HG02642 (cell line): ENCODE measurements around the gene S100A8.
"Not testable (repeated sequence)": the region's sequence is repeated elsewhere in the genome, so short reads cannot be mapped to it uniquely, and the experiment has no call there.

ENCODE experiments used
- ATAC-seq: cut with Tn5 transposase; IDR thresholded peaks from one replicate; pipeline ENCODE4 v1.9.1; 2021; ENCODE audit warnings: mild to moderate bottlenecking; ENCODE audit not compliant: unreplicated experiment, poor library complexity

The S100A8 gene

DNA sequence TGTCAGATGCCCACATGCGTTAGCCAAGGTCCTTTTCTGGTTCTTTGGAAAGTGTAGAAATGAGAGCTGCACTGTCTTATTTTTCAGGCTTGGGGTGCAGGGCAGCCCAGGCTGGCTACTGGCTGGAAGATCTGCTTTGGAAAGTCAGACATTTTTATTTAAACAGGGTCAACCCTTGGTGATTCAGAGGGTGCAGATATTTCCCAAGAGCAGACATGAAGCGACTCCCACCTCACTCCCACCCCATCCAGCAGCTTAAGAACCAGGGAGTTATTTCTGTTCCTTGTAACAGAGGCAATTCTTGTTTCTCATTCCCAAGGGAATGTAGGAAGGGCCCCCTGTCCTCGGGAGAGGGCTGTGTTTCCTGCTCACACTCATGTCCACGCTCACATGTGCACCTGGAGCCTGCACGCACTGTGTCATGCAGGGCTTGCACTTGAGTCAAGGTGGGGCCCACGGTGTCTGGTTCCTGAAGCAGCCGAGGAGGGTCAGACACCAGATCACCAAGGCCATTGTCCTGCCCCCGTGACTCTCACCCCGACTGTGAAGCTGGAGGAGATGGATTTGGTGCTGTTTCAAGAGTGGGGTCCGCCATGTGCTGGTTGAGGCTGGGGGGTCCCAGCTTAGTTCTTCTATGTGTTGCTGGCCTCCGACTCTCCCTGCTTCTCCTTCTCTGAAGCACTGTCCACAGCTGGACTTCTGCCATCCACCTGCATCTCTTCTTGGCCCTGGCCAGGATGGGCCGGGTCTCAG, 26.4 kb upstream of the S100A8 start:
- no peak for ATAC-seq

DNA sequence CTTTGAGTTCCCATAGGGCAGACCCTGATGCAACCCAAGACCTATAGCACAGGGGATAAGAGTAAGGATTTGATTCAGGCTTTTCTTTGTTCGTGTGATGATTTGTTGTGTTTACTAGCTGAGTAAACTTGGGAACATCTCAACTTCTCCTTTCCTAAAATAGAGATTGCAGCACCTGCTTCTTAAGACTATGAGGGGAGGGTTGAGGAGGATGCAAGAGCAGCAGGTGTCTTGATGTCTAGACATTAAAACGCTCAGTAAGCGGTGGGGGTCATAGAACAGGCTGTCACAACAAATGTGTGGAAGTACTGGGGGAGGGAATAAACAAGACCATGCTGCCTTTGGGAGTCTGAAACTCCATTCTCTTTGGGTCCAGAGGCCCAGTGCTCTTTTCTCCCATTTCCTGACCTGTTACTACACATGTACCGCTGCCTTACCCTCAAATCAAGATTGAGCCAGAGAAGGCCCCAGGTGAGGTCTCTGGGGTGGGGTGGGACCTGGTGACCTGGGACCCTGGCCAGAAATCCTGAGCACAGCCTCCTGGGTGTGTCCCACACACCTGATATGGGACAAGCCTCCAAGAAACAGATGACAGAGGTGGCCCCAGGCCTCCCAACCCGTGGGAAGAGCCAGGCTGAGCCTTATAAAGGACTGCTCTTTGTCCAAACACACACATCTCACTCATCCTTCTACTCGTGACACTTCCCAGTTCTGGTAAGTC, 25.1 kb upstream of the S100A8 start, which contains the start of gene S100A7A:
S100A7A (plus strand) TSS at position 671 of the 721 bp plus-strand sequence. CDS start 1,563 bp downstream, outside the sequence.
- ATAC-seq = no peak

DNA sequence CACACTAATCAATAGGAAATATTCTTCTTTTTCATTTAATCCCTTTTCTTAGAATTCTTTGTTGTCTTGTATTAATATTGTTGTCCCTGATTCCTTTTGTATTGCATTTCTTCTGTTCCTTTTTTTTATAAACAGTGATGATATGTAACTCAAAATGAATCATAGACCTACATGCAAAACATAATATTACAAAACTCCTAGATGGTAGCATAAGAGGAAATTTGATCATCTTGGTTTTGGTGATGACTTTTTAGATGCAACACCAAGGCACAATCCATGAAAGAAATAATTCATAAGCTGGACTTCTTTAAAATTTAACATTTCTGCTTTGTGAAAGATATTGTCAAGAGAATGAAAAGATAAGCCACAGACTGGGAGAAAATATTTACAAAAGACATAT, 23.1 kb upstream of the S100A8 start:
- not testable (repeated sequence) for ATAC-seq

DNA sequence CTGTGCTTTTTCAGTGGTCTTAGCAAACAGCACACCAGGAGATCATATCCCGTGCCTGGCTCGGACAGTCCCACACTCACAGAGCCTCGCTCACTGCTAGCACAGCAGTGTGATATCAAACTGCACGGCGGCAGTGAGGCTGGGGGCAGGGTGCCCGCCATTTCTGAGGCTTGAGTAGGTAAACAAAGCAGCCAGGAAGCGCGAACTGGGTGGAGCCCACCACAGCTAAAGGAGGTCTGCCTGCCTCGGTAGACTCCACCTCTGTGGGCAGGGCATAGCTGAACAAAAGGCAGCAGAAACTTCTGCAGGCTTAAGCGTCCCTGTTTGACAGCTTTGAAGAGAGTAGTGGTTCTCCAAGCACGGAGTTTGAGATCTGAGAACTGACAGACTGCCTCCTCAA, 16.4 kb upstream of the S100A8 start:
- ATAC-seq = not testable (repeated sequence)

DNA sequence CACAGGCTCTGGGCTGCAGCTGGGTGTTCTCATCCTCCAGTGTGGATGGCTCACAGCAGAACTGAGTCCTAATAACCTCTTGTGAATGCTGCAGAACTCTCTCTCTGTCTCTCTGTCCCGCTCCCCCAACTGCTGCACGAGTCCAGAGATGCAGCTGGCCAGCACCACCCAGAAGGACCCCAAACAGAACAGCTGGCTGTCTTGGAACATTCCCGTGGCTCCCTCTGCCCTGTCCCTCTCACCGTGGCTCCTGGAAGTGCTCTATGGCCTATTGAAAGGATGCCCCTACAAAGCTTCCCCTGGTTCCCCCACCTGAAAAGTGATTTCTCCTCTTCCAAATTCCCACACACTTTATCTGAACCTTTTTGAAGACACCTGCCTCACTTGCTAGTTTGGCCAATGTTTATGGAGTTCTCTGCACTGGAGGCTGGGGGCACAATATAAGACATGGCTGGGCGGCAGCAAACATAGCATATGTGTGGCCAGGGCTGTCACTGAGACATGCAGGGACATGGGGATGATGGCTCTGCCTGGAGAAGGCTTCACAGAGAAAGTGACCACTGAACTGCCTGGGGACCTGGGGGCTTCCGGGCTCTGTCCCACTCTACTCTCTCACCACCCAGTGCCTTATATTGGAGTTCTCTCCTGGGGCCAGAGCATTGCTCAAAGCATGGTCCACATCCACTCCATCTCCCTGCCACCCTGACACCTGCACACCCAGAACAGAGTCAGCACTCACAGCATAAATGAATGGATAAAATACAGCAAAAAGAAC, 15.1 kb upstream of the S100A8 start:
- not testable (repeated sequence) for ATAC-seq

DNA sequence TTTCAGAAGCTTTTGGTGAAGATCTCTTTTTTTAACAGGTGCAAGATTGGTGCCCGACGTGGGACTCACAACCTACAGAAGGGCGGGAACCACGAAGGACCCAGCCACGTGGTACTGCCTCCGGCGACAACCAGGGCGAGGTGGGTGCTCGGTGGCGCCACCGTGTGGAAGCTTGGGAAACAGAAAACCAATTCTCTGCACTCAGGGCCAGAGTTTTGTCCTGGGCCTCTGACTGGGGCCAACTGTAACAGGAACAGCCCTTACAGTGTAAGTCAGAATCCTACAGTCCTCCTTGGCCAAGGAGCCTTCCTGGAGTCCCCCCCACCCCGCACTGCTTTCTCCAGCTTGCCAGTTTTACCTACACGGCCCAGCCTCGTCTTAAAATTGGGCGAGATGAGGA, 13.9 kb upstream of the S100A8 start:
- ATAC-seq = no peak

DNA sequence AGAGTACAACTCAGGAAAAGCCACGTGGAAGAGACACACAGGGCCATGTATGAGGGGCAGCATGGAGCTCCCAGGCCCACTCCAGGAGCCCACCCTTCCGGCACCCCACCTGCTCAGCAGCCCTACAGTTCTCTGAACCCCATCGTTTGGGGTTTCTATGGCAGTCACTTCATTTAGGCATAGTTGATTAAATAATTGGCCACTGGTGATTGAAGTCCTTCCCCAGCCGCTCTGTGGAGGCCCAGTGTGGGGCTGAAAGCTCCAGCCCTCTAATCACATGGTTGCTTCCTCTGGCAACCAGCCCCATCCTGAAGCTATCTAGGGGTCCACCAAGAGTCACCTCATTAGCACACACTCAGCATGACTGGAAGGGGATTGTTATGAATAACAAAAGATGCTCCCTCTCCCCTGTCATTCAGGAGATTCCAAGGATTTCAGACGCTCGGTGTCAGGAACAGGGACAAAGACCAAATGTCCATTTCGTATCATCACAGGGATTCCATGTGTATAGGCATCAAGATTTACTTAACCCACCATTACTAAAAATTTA, 13.3 kb upstream of the S100A8 start:
- ATAC-seq = no peak

DNA sequence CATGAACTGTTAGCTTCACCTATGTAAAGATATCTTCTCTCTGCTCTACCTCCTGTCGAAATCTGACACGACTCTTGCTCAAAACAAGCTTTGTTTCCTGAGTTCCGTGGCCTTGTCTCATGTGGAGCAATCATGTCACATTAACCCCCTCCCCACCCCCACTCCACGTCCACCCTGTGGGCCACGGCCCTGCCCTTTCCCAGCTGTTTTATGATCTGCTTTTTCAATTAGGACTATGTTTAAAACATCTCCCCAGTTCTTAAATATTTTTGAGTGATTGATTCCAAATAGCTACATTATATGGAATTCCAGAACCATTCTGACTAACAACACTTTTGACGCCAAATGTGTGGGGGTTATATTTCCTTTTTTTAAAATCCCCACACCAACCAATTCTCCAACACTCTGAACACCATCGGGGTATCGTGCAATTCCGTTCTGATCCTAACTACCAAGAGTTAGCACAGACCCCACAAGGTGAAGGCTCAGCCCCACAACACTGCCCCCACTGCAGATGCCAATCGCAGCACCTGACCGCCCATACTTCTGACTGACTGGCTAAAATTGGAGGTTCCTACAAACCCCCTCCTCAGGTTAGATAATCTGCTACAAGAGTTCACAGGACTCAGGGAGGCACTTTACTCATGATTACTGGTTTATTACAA, 12.7 kb upstream of the S100A8 start:
- no peak for ATAC-seq

DNA sequence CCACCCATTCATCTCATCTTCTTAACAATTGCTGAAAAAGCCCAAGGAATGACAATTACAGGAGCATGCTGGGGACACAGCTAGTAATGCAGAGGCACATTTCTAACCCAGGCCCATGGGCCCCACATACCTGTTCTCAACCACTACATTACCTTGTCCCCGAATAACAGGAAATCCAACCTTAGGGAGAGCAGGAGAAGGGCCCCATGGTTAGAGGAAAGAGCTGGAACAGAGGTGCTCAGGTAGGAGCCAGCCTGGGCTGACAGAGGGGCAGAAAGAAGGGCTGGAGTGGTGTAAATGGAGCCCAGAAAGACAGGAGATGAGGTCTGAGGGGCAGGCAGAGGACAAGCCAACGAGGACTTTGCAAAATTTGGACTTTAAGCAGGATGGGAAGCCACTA, 11.4 kb upstream of the S100A8 start:
- no peak for ATAC-seq

DNA sequence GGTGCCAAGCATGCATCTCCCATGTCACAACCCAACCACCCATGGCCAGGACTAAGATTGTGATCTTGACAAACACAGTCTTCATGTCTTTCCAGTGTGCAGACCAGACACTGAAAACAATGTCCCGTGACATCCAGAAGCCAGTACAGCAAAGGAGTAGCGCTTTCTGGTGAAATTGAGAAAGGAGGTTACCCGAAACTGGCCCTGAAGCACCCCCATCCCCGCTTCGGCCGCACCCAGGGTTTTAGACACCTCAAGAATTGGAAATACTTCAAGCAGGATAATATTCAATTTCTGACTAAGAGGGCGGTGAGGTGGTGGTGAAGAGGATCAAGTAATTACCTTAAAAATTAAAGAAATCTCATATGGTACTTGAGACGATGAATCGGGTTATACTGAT, 10.6 kb upstream of the S100A8 start:
- ATAC-seq = no peak

DNA sequence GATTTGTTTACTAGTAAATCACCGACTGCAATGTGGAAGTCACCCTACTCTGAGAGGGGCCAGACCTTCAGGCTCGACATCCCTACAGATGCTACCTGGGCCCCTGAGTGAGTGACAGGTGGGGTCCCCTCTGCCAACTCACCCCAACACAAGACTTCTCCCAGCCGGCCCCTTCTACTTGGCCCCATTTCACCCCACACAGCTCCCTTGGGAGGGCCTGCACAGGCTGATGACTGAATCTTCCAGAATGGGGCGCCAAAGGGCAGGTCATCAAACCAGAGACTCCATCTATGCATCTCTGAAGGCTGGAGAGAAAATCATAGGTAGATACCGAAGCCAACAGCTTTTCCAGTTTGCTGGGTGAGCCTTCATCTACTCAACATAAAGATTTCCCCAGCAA, 9.4 kb upstream of the S100A8 start:
- no peak for ATAC-seq

DNA sequence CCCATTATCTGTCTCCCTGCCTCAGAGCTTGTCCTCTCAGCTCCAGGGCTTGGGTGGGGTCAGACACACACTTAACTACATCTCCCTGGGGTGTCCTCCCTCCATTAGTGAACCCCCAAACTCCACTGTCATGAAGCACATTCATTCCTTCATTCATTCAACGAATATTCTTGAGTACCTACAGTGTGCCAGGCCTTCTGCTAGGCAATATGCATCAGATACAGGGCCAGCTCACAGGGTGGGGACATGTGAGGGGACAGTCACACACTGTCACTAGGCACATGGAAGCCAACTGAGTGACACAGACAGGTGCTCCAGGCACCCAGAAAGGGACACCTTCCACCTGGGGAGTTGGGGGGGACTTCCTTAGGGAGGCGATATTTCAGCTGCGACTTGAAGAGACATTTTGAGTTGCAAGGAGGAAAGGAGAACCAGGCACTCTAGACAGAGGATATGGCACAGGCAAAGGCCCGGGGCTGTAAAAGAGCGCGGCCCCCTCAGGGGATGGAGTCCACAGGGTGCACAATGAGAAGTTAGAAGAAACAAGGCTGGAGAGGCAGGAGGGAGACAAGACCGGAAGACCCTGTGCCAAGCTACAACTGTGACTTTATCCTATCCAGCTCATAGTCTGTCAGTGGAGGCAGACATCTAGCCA, 8.7 kb upstream of the S100A8 start:
- ATAC-seq = no peak

DNA sequence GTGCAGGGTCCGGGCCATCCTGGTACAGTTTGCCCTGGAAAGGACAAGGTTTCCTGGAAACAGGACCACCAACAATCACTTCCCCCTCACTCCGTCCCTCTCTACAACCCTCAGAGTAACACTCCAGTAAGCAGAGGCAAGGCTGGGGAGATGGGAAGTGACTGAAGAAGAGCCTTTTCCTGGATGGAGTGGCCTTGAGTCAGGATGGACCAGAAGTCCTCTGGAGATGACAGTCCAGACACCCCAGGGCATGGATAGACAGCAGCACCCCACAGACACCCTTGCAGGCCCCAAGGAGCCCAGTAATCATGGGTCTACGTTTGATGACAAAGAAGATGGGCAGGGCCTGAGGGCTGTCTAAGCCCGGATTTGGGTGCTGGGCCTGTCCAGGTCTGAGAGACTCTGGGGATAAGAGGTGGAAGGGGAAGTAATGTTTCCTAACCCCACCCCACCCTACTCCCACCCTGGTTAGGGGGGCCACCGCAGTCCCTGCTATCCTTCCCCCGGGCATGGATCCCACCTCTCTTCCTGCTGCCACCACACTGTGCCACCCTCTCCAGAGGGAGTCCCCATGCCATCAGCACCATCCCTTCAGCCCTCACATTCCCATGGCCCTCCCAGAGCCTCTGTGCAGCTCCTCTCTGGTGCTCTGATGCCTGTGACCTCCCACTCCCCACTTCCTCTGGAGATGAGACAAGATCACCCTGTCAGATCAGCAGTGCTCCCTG, 7.2 kb upstream of the S100A8 start:
- no peak for ATAC-seq

DNA sequence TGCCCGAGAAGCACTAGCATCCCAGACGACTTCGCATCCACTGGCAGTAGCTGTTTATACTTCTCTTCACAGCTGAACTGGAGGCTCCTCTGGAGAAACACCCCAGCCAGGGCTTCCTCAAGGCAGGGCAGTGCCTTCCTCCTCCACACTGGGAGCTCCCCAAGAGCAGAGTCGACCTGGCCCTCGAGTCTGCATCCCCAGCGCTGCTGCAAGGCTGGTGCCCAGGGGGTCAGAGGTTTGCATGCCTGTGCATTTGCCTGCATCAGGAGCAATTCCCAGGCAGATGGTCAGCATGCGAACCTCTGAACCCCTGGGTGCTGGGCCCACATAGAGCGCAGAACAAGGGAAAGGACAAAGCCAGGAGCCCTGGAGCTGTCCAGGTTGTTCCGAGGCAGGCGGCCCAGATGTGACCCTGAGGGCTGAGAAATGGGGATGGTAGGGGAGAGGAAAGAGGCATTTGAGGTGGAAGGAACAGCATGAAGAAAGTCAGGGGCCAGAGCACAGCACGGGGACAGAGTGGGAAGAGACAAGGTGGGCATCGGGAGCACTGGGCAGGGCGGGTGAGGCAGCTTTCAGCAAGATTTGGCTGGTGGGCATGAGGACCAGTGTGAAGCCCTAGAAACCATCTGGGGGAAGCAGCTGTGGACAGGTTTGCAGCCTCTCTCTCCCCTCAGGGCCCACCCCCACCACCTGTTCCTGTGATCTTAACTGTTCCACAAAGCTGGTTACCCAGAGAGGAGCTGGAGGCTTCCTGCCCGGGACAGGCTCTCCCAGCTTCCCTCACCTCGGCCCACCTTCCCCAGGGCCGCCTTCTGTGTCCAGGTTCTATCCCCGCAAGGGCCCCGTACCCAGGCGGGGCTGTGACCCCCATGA, 6.4 kb upstream of the S100A8 start:
- no peak for ATAC-seq

DNA sequence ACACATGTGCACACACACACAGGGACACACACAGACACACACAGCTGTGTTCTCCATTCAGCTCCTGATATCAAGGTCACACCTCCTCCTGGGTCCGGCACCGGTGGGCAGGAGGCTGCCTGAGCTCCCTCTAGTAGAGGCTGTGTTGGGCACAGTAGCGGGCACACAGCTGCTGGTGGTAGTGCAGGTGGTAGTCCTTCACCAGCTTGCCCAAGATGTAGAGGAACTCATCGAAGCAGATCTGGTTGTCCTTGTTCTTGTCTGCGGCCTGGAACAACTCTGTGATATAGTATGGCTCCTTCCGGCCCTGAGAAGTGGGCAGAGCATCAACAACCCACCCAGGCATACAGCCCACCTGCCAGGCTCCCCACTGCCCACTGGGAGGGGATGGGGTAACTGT, 5.6 kb upstream of the S100A8 start:
- no peak for ATAC-seq

DNA sequence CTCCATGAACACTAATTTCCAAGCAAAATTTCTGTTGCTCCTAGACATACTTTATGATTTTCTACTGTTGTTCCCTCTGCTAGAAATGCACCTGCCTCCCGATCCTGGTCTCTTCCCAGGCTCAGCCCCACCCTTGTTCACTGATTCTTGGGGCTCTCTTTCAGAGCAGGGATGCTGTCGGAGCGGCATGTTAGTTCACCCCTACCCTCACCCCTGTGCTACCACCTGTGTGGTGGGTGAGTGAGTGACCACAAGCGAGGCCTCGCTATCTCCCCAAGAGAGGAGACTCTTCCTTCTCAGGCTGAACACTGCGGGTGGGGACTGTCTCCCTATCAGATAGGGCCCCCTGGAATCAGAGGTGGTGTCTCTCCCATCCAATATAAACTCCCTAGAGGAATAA, 4.9 kb upstream of the S100A8 start:
- ATAC-seq = no peak

DNA sequence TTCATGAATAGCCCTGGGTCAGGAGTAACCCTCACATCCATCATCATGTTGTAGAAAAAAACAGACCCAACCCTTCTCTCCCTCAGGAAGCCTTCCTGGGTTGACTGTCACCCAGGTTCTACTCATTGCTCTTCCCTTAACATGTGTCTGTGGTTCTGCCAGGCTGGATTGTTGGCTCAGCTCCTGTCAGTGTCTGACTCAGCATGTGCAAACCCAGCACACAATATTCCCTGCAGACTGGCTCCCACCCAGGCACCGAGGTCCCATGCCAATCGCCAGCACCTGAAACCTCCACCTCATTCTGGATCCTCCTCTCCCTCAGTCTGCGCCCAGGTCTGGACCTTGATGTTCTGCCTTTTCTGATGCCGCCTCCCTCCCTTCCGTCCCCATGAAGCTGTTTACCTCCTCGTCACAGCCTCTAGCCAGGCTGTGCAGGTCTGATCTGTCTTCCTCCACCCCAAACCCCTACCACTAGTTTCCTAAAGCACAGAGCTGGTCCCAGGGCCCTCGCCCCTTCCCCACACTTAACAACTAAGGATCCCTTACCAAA, 4.3 kb upstream of the S100A8 start:
- ATAC-seq = no peak

DNA sequence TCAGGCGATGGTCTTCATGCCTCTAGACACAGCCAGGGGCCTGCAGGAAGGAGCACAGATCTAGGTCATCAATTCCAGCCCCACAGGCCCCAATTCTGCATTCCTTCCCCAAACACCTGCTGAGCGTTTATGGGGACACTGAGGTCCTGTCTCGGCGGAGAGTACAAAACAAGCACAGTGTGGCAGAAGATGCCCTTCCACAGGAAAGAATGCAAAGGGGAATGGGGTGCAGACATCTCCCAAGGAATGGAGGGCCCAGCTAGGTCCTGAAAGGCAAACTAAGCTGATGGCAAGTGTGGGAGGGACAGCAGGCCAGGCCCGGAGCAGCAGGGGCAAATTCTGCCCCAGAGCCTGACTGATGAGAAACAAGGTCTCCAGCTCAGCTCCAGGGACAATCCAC, 3.5 kb upstream of the S100A8 start:
- ATAC-seq = no peak
